Thoracic aorta (tissue), 2 donors: ENCODE results near the gene ELOVL7. TPM values are rescaled to one million over a fixed set of nuclear protein-coding genes. Genes with fewer than 3 reads are reported as not detected.

Source experiments
- ATAC-seq: fragments of 150-250 bp; one replicate; pipeline ENCODE4 v1.8.0; 2017; ENCODE audit warnings: low read depth; ENCODE audit not compliant: insufficient number of reproducible peaks, low FRiP score
- DNase-seq: peaks from one replicate; pipeline ENCODE4 v3.0.0-alpha.2; 2020; ENCODE audit warnings: low spot score
- H3K27ac ChIP-seq, 2 donors: fragments of 200-600 bp; sonication (generic); 1 replicate in 1 of 2; 2 replicates in 1 of 2; pipeline ENCODE4 v1.5.1; 2016; ENCODE audit warnings: mild to moderate bottlenecking in 2 of 2, moderate library complexity in 2 of 2
- H3K27me3 ChIP-seq: fragments of 200-600 bp; sonication (generic); replicated peaks from 2 replicates; pipeline ENCODE4 v1.6.0; 2016; ENCODE audit warnings: mild to moderate bottlenecking; ENCODE audit not compliant: insufficient read depth
- H3K36me3 ChIP-seq: fragments of 200-600 bp; sonication (generic); one replicate; pipeline ENCODE4 v1.5.1; 2016
- H3K4me1 ChIP-seq, 2 donors: fragments of 200-600 bp; sonication (generic); 1 replicate in 1 of 2; 2 replicates in 1 of 2; pipeline versions ENCODE4 v1.5.1 to v1.6.0; 2016; ENCODE audit warnings: low read depth in 2 of 2, mild to moderate bottlenecking in 1 of 2; ENCODE audit not compliant: control insufficient read depth in 1 of 2
- H3K4me3 ChIP-seq: fragments of 200-600 bp; sonication (generic); 2 replicates; pipeline ENCODE4 v1.5.1; 2016; ENCODE audit warnings: mild to moderate bottlenecking
- H3K9me3 ChIP-seq: fragments of 200-600 bp; sonication (generic); 2 replicates; pipeline ENCODE4 v1.5.1; 2016
- CTCF ChIP-seq: fragments of 200-600 bp; sonication (generic); IDR thresholded peaks from one replicate; pipeline ENCODE4 v1.5.1; 2019; ENCODE audit warnings: antibody characterized with exemption
- total RNA-seq, 2 donors: library from RNA; depleted of rRNA; stranded (reverse); fragments of >200 nt; gene quantifications; one replicate each; pipeline versions ENCODE4 v1.1.0 to v1.2.3, GENCODE V29; 2016

ELOVL7 gene
- total RNA-seq, 2 donors from 2014 or later = 3.0 to 18.5 TPM

- Histone ChIP-seq H3K27me3 (no peaks in the 10 kb centered on the region), H3K4me1 (peaks cover 0 to 14% of the 10 kb centered on the region in 2 donors), H3K27ac (no peak overlapping the region), H3K4me3 (no peak overlapping the region), H3K9me3 (no peaks in the 10 kb centered on the region), H3K36me3 (no peaks in the 10 kb centered on the region)
- TF ChIP-seq CTCF = no peak
- DNase-seq = no peak
- no peak for ATAC-seq
Observed at GRCh38 chr5:60703944-60704343, 140.1 kb downstream of the ELOVL7 start.

Other genes with a start within 250 kb of the ELOVL7 start
- not detected for gene DEPDC1B, start 144.1 kb downstream of the ELOVL7 start, total RNA-seq
- 10 to 100 TPM; 11.0 to 13.0 TPM for gene ERCC8, start 100.8 kb upstream of the ELOVL7 start, total RNA-seq
- 10 to 100 TPM; 26.0 to 32.9 TPM for gene NDUFAF2, start 100.9 kb upstream of the ELOVL7 start, total RNA-seq